H1 (cell line): ENCODE results near the gene ARMC5.

Source experiments
- EP300 ChIP-seq, 2 experiments: IDR thresholded peaks; 1 replicate in 1 of 2; 2 replicates in 1 of 2; pipeline ENCODE4 v1.6.1; 2011 to 2012; ENCODE audit warnings: low read depth in 2 of 2, low read length in 2 of 2, mild to moderate bottlenecking in 2 of 2, borderline replicate concordance in 1 of 2, inconsistent platforms in 1 of 2, moderate library complexity in 1 of 2
- EZH2 ChIP-seq: fragments of 200-600 bp; sonication (generic); IDR thresholded peaks from 2 replicates; pipeline ENCODE4 v1.7.1; 2012; ENCODE audit warnings: low read depth, mild to moderate bottlenecking, moderate library complexity, low read length, inconsistent platforms; ENCODE audit not compliant: severe bottlenecking
- HDAC6 ChIP-seq: IDR thresholded peaks from one replicate; pipeline ENCODE4 v1.7.1; 2012; ENCODE audit warnings: low read depth, mild to moderate bottlenecking, inconsistent platforms, low read length, moderate library complexity
- JUND ChIP-seq: IDR thresholded peaks from 2 replicates; pipeline ENCODE4 v1.6.1; 2011; ENCODE audit warnings: mild to moderate bottlenecking, improper control_type of control experiment, low read length
- NRF1 ChIP-seq: IDR thresholded peaks from 2 replicates; pipeline ENCODE4 v1.6.1; 2011; ENCODE audit warnings: mild to moderate bottlenecking, low read depth, low read length, improper control_type of control experiment
- PHF8 ChIP-seq: fragments of 200-600 bp; sonication (generic); conservative IDR thresholded peaks from 2 replicates; pipeline ENCODE4 v1.7.1; 2012; ENCODE audit warnings: low read depth, mild to moderate bottlenecking, inconsistent platforms, low read length, moderate library complexity
- RXRA ChIP-seq: IDR thresholded peaks from 2 replicates; pipeline ENCODE4 v1.6.1; 2011; ENCODE audit warnings: low read depth, mild to moderate bottlenecking, low read length, moderate library complexity; ENCODE audit not compliant: insufficient read depth
- TF ChIP-seq, protein P1 (sequence below): IDR thresholded peaks from 2 replicates; pipeline ENCODE4 v1.6.1; 2011; ENCODE audit warnings: low read length, improper control_type of control experiment
- TF ChIP-seq, protein P2 (sequence below), 3 experiments: IDR thresholded peaks; 1 replicate in 2 of 3; 2 replicates in 1 of 3; pipeline versions ENCODE4 v1.5.1 to v1.6.1; 2011; ENCODE audit warnings: low read length in 3 of 3, mild to moderate bottlenecking in 3 of 3, inconsistent platforms in 2 of 3, low read depth in 1 of 3, moderate library complexity in 1 of 3; ENCODE audit not compliant: insufficient read depth in 1 of 3; ENCODE audit errors: control extremely low read depth in 1 of 3

GRCh38 chr16:31467858-31468257 lies 8.6 kb downstream of the ARMC5 start:
- TF ChIP-seq NRF1 (no peak), RXRA (no peak), EZH2 (no peak), PHF8 (no peak), EP300 (IDR thresholded peaks at IDR 0.05; ENCODE audit: borderline replicate concordance in 1 of 2, low read depth in 2 of 2, low read length in 2 of 2) (no peak), HDAC6 (no peak), JUND (no peak)
- TF ChIP-seq, protein P1, sequence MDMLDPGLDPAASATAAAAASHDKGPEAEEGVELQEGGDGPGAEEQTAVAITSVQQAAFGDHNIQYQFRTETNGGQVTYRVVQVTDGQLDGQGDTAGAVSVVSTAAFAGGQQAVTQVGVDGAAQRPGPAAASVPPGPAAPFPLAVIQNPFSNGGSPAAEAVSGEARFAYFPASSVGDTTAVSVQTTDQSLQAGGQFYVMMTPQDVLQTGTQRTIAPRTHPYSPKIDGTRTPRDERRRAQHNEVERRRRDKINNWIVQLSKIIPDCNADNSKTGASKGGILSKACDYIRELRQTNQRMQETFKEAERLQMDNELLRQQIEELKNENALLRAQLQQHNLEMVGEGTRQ, result no peak
- TF ChIP-seq, protein P2, sequence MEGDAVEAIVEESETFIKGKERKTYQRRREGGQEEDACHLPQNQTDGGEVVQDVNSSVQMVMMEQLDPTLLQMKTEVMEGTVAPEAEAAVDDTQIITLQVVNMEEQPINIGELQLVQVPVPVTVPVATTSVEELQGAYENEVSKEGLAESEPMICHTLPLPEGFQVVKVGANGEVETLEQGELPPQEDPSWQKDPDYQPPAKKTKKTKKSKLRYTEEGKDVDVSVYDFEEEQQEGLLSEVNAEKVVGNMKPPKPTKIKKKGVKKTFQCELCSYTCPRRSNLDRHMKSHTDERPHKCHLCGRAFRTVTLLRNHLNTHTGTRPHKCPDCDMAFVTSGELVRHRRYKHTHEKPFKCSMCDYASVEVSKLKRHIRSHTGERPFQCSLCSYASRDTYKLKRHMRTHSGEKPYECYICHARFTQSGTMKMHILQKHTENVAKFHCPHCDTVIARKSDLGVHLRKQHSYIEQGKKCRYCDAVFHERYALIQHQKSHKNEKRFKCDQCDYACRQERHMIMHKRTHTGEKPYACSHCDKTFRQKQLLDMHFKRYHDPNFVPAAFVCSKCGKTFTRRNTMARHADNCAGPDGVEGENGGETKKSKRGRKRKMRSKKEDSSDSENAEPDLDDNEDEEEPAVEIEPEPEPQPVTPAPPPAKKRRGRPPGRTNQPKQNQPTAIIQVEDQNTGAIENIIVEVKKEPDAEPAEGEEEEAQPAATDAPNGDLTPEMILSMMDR (IDR thresholded peaks at IDR 0.05; ENCODE audit: control extremely low read depth in 1 of 3, insufficient read depth in 1 of 3, low read depth in 1 of 3, low read length in 3 of 3), result no peak
